ENCODE data around the gene AEBP2.
"Not testable (repeated sequence)": the region's sequence is repeated elsewhere in the genome, so short reads cannot be mapped to it uniquely, and the experiment has no call there.

The AEBP2 gene

GRCh38 chr12:19458733-19459132 is 19.4 kb downstream of the AEBP2 start:
- H3K4me3 ChIP-seq (replicated peaks; ENCODE audit: low read depth, low read length), result no peak overlapping the region
- DNase-seq (ENCODE audit: low read depth), result no peak
- no peak for TF ChIP-seq CTCF (IDR thresholded peaks at IDR 0.05; ENCODE audit: low read length, missing control alignments)

- H3K4me3 ChIP-seq (replicated peaks; ENCODE audit: low read depth, low read length), result no peak overlapping the region
- TF ChIP-seq CTCF (IDR thresholded peaks at IDR 0.05; ENCODE audit: low read length, missing control alignments), result no peak
- no peak for DNase-seq (ENCODE audit: low read depth)
Measured at GRCh38 chr12:19461999-19462398, 22.7 kb downstream of the AEBP2 start.

- no peak overlapping the region for H3K4me3 ChIP-seq (replicated peaks; ENCODE audit: low read depth, low read length)
- peak; percentile 53 for DNase-seq (ENCODE audit: low read depth)
- TF ChIP-seq CTCF (IDR thresholded peaks at IDR 0.05; ENCODE audit: low read length, missing control alignments), result no peak
Measured at GRCh38 chr12:19462406-19462805, 23.1 kb downstream of the AEBP2 start.

GRCh38 chr12:19464192-19464580 is 24.9 kb downstream of the AEBP2 start:
- DNase-seq (ENCODE audit: low read depth), result no peak
- H3K4me3 ChIP-seq (replicated peaks; ENCODE audit: low read depth, low read length), result no peak overlapping the region
- TF ChIP-seq CTCF (IDR thresholded peaks at IDR 0.05; ENCODE audit: low read length, missing control alignments), result no peak

- no peak for TF ChIP-seq CTCF (IDR thresholded peaks at IDR 0.05; ENCODE audit: low read length, missing control alignments)
- no peak for DNase-seq (ENCODE audit: low read depth)
- no peak overlapping the region for H3K4me3 ChIP-seq (replicated peaks; ENCODE audit: low read depth, low read length)
Measured at GRCh38 chr12:19465711-19466110, 26.4 kb downstream of the AEBP2 start.

GRCh38 chr12:19474147-19474546 is 34.9 kb downstream of the AEBP2 start:
- no peak for TF ChIP-seq CTCF (IDR thresholded peaks at IDR 0.05; ENCODE audit: low read length, missing control alignments)
- no peak overlapping the region for H3K4me3 ChIP-seq (replicated peaks; ENCODE audit: low read depth, low read length)
- DNase-seq (ENCODE audit: low read depth), result peak; percentile 10

GRCh38 chr12:19475884-19476505 is 36.7 kb downstream of the AEBP2 start:
- not testable (repeated sequence) for DNase-seq (ENCODE audit: low read depth)

More at GRCh38 chr12:19475884-19476505, 36.7 kb downstream of the AEBP2 start:
- H3K4me3 ChIP-seq (replicated peaks; ENCODE audit: low read depth, low read length), result not testable (repeated sequence)

Data from fibroblast of pulmonary artery (primary cell).